Heart right ventricle (tissue), 16 donors: ENCODE measurements around the gene DAGLA. TPM values are rescaled to one million over a fixed set of nuclear protein-coding genes. Genes with fewer than 3 reads are reported as not detected.
A peak's percentile ranks its signal among the peaks of the same experiment; 100 is the strongest.

Source experiments
- ATAC-seq, 8 donors: fragments of 200-7000 bp; cut with Tn5 transposase; one replicate each; pipeline ENCODE4 v1.9.1; 2020; ENCODE audit warnings: mild to moderate bottlenecking in 8 of 8, moderate library complexity in 8 of 8, moderate number of reproducible peaks in 1 of 8
- DNase-seq, 2 donors: peaks; one replicate each; pipeline ENCODE4 v3.0.0-alpha.2; 2020
- H3K27ac ChIP-seq, 10 donors: fragments of 200-600 bp; sonication (generic) in 2 of 10; one replicate each; pipeline versions ENCODE4 v1.5.0 to v1.8.0; 2020 to 2022; ENCODE audit warnings: mild to moderate bottlenecking in 3 of 10
- H3K27me3 ChIP-seq, 7 donors: fragments of 200-600 bp; one replicate each; pipeline ENCODE4 v1.8.0; 2021 to 2022; ENCODE audit warnings: mild to moderate bottlenecking in 2 of 7
- H3K36me3 ChIP-seq, 9 donors: fragments of 200-600 bp; sonication (generic) in 1 of 9; one replicate each; pipeline versions ENCODE4 v1.5.0 to v1.8.0; 2020 to 2022; ENCODE audit warnings: mild to moderate bottlenecking in 2 of 9
- H3K4me1 ChIP-seq, 9 donors: fragments of 200-600 bp; sonication (generic) in 1 of 9; one replicate each; pipeline versions ENCODE4 v1.5.0 to v1.8.0; 2020 to 2022; ENCODE audit warnings: mild to moderate bottlenecking in 4 of 9
- H3K4me3 ChIP-seq, 10 donors: fragments of 200-600 bp; sonication (generic) in 2 of 10; one replicate each; pipeline versions ENCODE4 v1.5.0 to v1.8.0; 2020 to 2022; ENCODE audit warnings: mild to moderate bottlenecking in 7 of 10, moderate library complexity in 2 of 10
- H3K9me3 ChIP-seq, 11 donors: fragments of 200-600 bp in 10 of 11; sonication (generic) in 2 of 11; one replicate each; pipeline versions ENCODE4 v1.5.0 to v1.8.0; 2013 to 2022; ENCODE audit warnings: mild to moderate bottlenecking in 2 of 11, control low read depth in 1 of 11, moderate library complexity in 1 of 11
- WGBS, 2 donors: extraction: QIAGEN DNeasy Blood & Tissue Kit; methylation state at CpG; one replicate each; pipeline ENCODE4 v1.1.7; 2013; ENCODE audit warnings: inconsistent platforms in 1 of 2; 5-methylcytosine and 5-hydroxymethylcytosine counted together
- intact Hi-C, 10 donors: fragments of 100-400 bp; cut with DNase I; formaldehyde crosslinking; loops; one replicate each; pipeline versions ENCODE4 v1.11.1 to v1.14.2; 2022
- polyA plus RNA-seq, 2 donors: library from polyadenylated mRNA; stranded (reverse); fragments of 200-250 nt; gene quantifications; one replicate each; pipeline ENCODE4 v1.2.3, GENCODE V29; 2013
- total RNA-seq, 10 donors: library from RNA; stranded (reverse); fragmentation: NEBNext Ultra II Directional in 3 of 10; extraction: Animal tissue kit (Norgen Biotek cat#: 25700) in 3 of 10; gene quantifications; one replicate each; pipeline versions ENCODE4 v1.2.1 to v1.2.4, GENCODE V29; 2021 to 2023
- TF ChIP-seq, protein P1 (sequence below), 9 donors: fragments of 200-600 bp; sonication (generic) in 2 of 9; IDR thresholded peaks; one replicate each; pipeline versions ENCODE4 v1.5.0 to v1.8.0; 2021 to 2022; ENCODE audit warnings: antibody characterized with exemption in 9 of 9, mild to moderate bottlenecking in 5 of 9, moderate library complexity in 1 of 9
- donor health status: Arrhythmogenic right ventricular cardiomyopathy.
- donor health status: ischemic (EF 13 %, LVEDD 7.1; RV severe dilation, severe dysfunction).
- donor health status: healthy with polysubstance abuse.
- donor health status: DM: no; HTN: yes; CAD: no.
- donor health status: DM: no; HTN: no; CAD: no.
- donor health status: ischemic (EF 25% LVEDD 6.9; RV normal size, moderate dysfunction).
- donor health status: ischemic (EF 25% LVEDD 5.7; RV mildly dilated, moderate dysfunction).
- donor health status: healthy.
- donor health status: DM: yes; HTN: yes; CAD: no.
- donor health status: Ischemic cardiomyopathy.
- donor health status: ischemic (EF 35%, LVEDD 5.7; RV mildly dilated, moderate dysfunction).
- donor health status: nonischemic (EF 11% LVEDD 7.7; RV severe dilation, severe dysfunction).
- donor health status: DM: yes; HTN: yes; CAD: no.
- donor health status: PGD.
- donor health status: ischemic (EF 29% LVEDD 5.4; RV normal size, mild dysfunction).
- donor health status: nonischemic (EF 23%, LVEDD 6.1; RV moderate dilation, normal function).

Gene DAGLA
- total and polyA plus RNA-seq, 12 donors = 1.5 to 5.0 (median 3.2) TPM

DNA sequence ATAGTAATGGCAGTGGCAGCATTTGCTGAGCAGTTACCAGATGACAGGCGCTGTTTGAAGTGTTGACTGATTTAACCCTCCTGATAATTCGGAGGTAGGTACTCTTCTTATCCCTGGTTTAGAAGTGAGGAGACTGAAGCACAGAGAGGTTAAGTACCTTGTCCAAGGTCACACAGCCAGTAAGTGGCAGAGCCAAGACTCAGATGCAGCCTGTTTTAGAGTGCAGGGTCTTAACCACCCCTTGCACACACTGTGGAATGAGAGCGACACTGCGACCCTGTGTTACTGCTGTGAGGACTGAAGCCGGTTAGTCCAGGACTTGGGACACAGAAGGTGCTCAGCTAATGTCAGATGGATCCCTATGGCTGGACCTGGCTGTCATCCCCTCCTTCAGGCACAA, 34.7 kb downstream of the DAGLA start:
- TF ChIP-seq, protein P1, sequence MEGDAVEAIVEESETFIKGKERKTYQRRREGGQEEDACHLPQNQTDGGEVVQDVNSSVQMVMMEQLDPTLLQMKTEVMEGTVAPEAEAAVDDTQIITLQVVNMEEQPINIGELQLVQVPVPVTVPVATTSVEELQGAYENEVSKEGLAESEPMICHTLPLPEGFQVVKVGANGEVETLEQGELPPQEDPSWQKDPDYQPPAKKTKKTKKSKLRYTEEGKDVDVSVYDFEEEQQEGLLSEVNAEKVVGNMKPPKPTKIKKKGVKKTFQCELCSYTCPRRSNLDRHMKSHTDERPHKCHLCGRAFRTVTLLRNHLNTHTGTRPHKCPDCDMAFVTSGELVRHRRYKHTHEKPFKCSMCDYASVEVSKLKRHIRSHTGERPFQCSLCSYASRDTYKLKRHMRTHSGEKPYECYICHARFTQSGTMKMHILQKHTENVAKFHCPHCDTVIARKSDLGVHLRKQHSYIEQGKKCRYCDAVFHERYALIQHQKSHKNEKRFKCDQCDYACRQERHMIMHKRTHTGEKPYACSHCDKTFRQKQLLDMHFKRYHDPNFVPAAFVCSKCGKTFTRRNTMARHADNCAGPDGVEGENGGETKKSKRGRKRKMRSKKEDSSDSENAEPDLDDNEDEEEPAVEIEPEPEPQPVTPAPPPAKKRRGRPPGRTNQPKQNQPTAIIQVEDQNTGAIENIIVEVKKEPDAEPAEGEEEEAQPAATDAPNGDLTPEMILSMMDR (IDR thresholded peaks at IDR 0.05) = no peak

GRCh38 chr11:61715867-61716266, 35.7 kb downstream of the DAGLA start:
- peaks cover 0 to 3% (median 0%) of the 10 kb centered on the region in 9 donors for H3K36me3 ChIP-seq
- no peaks in the 10 kb centered on the region for H3K9me3 ChIP-seq
- ATAC-seq = peak in 4 of 8 donors; percentile 9 to 31 (median 16)
- H3K4me1 ChIP-seq = peaks cover 0 to 45% (median 16%) of the 10 kb centered on the region in 9 donors
- H3K27ac ChIP-seq = no peak overlapping the region
- intact Hi-C loops = no loop called here
- 75 to 81% methylated on average over 4 of the region's 4 CpGs for WGBS, 2 donors
- TF ChIP-seq, protein P1 (IDR thresholded peaks at IDR 0.05) = no peak
- no peaks in the 10 kb centered on the region for H3K27me3 ChIP-seq
- DNase-seq = no peak
- no peak overlapping the region for H3K4me3 ChIP-seq

More for the DNA sequence above, 34.7 kb downstream of the DAGLA start:
- no peak for DNase-seq
- Histone ChIP-seq H3K9me3 (no peaks in the 10 kb centered on the region), H3K4me3 (no peak overlapping the region), H3K27me3 (no peaks in the 10 kb centered on the region), H3K36me3 (no peaks in the 10 kb centered on the region), H3K27ac (no peak overlapping the region), H3K4me1 (peaks cover 0 to 45% (median 16%) of the 10 kb centered on the region in 9 donors)
- intact Hi-C loops = no loop called here
- WGBS, 2 donors = 93 to 94% methylated on average over 5 of the region's 5 CpGs
- ATAC-seq = no peak

DNA sequence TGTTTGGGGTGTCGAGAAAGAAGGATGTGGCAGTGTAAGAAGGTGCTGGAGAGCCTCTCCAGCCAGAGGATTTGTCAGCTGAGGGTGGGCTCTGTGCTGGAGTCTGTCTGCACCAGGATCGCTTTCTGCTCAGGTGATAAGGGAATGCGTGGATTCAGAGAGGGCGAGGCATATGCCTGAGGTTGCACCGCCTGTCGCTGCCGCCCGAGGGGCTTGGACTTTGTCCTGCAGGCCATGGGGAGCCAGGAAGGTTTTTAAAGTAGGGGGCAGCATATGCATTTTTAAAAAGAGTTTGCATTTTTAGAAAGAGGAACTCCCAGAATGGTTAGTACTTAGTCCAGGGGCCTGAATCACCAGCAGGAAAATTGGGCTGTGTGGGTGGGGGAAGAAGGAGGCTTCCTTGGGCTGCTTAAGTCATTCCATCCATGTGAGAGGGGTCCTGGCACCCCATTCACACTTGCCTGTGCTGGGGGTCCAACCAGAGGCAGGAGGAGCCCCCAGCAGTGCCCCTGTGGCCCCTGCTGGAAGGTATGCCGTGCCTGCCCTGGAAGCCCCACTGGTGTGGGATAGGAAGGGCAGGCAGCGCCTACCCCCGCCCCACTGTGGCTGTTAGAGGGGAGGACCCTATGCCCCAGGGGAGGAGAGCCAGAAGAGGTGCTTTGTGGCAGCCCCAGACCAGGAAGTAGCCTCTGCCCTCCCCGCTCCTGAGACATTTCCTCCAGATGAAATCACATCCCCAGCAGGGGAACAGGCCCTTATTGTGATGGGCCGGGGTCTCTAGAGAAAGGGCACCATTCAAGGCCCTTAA, 36.5 kb downstream of the DAGLA start:
- Histone ChIP-seq H3K27me3 (no peaks in the 10 kb centered on the region), H3K9me3 (no peaks in the 10 kb centered on the region), H3K27ac (peak overlapping the region in 1 of 10 donors; percentile 64), H3K4me3 (no peak overlapping the region), H3K36me3 (peaks cover 0 to 3% (median 0%) of the 10 kb centered on the region in 9 donors), H3K4me1 (peaks cover 0 to 42% (median 16%) of the 10 kb centered on the region in 9 donors)
- intact Hi-C loops = no loop called here
- ATAC-seq (no peak), DNase-seq (no peak)
- TF ChIP-seq, protein P1 (IDR thresholded peaks at IDR 0.05) = no peak
- WGBS, 2 donors = 79 to 81% methylated on average over 13 of the region's 13 CpGs

DNA sequence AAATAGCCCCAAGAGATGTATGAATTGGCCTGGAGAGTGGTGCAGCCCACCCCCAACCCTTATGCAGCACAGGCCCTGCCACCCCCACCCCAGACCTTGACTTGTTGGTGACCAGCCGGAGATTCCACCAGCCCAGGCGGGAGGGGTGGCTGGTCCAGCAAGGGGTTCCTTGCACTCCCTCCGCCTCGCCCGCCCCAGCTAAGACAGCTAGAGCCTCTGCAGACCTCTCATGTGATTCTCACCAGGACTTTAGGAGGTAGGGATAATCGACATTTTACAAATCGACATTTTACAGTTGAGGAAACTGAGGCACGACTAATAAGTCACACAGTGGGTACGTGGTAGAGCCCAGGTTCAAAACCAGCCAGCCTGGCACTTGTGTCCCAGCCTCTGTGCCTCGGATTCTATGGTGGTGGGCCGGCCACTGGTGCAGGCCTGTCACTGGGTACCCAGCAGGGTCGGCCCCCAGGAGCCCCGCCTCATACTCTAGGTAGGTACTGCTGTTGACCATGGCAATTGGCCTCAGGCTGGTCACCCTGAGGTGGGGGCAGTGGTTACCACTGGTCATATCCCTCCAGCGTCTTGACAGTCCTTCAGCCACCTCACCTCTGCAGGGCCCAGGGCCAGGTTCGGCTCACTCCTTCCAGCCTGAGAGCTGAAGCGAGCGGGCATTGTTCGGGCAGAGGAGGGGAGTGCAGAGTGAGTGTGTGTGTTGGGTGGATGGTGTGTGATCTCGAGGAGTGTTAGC, 37.3 kb downstream of the DAGLA start:
- Histone ChIP-seq H3K27me3 (no peaks in the 10 kb centered on the region), H3K36me3 (peaks cover 0 to 3% (median 0%) of the 10 kb centered on the region in 9 donors), H3K4me3 (peak overlapping the region in 2 of 10 donors; percentile 54), H3K4me1 (peaks cover 0 to 39% (median 16%) of the 10 kb centered on the region in 9 donors), H3K9me3 (no peaks in the 10 kb centered on the region), H3K27ac (peak overlapping the region in 5 of 10 donors; percentile 42 to 77 (median 64))
- intact Hi-C loops = no loop called here
- TF ChIP-seq, protein P1 (IDR thresholded peaks at IDR 0.05) = no peak
- ATAC-seq (no peak), DNase-seq (no peak)
- 87 to 88% methylated on average over 19 of the region's 19 CpGs for WGBS, 2 donors
